ENCODE data around the gene KNOP1.

- TF ChIP-seq POLR2AphosphoS5 (IDR thresholded peaks at IDR 0.05; ENCODE audit: low read depth, low read length) (no peak), POLR2A (IDR thresholded peaks at IDR 0.05; ENCODE audit: low read depth, low read length) (no peak)
These were observed 40.6 kb downstream of the KNOP1 start for GRCh38 chr16:19677402-19677801.
